Measurements from ENCODE around the gene ROR1.

The ROR1 gene

GRCh38 chr1:64038119-64038518 is 264.3 kb downstream of the ROR1 start:
- DNase-seq = no peak

- DNase-seq = no peak
These were observed 265.1 kb downstream of the ROR1 start for GRCh38 chr1:64038965-64039364.

- peak; percentile 58 for DNase-seq
These were observed 265.6 kb downstream of the ROR1 start for GRCh38 chr1:64039390-64039926.

- no peak for DNase-seq
These were observed 267.7 kb downstream of the ROR1 start for GRCh38 chr1:64041371-64042131.

GRCh38 chr1:64042331-64043100 is 268.7 kb downstream of the ROR1 start:
- DNase-seq = no peak

GRCh38 chr1:64043288-64043687 is 269.5 kb downstream of the ROR1 start:
- DNase-seq = no peak

GRCh38 chr1:64043976-64044375 is 270.2 kb downstream of the ROR1 start:
- DNase-seq = no peak

- no peak for DNase-seq
These were observed 272.4 kb downstream of the ROR1 start for GRCh38 chr1:64046243-64046642.

GRCh38 chr1:64046891-64047290 is 273.1 kb downstream of the ROR1 start:
- DNase-seq = no peak

GRCh38 chr1:64047549-64047996 is 273.8 kb downstream of the ROR1 start:
- DNase-seq = no peak

GRCh38 chr1:64049900-64050540 is 276.2 kb downstream of the ROR1 start:
- DNase-seq = no peak

- DNase-seq = no peak
These were observed 276.8 kb downstream of the ROR1 start for GRCh38 chr1:64050601-64051000.

GRCh38 chr1:64051796-64052195 is 278.0 kb downstream of the ROR1 start:
- no peak for DNase-seq

GRCh38 chr1:64052777-64053176 is 279.0 kb downstream of the ROR1 start:
- DNase-seq = no peak

GRCh38 chr1:64055310-64055709 is 281.5 kb downstream of the ROR1 start:
- no peak for DNase-seq

- DNase-seq = no peak
These were observed 285.7 kb downstream of the ROR1 start for GRCh38 chr1:64059556-64059955.

GRCh38 chr1:64060611-64061302 is 286.9 kb downstream of the ROR1 start:
- DNase-seq = no peak

GRCh38 chr1:64061430-64062104 is 287.8 kb downstream of the ROR1 start:
- DNase-seq = no peak

GRCh38 chr1:64062529-64062928 is 288.7 kb downstream of the ROR1 start:
- DNase-seq = no peak

- no peak for DNase-seq
These were observed 289.2 kb downstream of the ROR1 start for GRCh38 chr1:64062941-64063581.

GRCh38 chr1:64065571-64065970 is 291.8 kb downstream of the ROR1 start:
- no peak for DNase-seq

Data from right forelimb (tissue), 1 donor.